ENCODE data around the gene GPRC5D. TPM values are rescaled to one million over a fixed set of nuclear protein-coding genes. Genes with fewer than 3 reads are reported as not detected.

Gene GPRC5D
- total RNA-seq, 1 donor: not detected

DNA sequence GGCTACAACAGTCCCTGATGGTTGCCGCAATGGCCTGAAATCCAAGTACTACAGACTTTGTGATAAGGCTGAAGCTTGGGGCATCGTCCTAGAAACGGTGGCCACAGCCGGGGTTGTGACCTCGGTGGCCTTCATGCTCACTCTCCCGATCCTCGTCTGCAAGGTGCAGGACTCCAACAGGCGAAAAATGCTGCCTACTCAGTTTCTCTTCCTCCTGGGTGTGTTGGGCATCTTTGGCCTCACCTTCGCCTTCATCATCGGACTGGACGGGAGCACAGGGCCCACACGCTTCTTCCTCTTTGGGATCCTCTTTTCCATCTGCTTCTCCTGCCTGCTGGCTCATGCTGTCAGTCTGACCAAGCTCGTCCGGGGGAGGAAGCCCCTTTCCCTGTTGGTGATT is 43.7 kb downstream of the GPRC5D start:
- TF ChIP-seq, protein P1, sequence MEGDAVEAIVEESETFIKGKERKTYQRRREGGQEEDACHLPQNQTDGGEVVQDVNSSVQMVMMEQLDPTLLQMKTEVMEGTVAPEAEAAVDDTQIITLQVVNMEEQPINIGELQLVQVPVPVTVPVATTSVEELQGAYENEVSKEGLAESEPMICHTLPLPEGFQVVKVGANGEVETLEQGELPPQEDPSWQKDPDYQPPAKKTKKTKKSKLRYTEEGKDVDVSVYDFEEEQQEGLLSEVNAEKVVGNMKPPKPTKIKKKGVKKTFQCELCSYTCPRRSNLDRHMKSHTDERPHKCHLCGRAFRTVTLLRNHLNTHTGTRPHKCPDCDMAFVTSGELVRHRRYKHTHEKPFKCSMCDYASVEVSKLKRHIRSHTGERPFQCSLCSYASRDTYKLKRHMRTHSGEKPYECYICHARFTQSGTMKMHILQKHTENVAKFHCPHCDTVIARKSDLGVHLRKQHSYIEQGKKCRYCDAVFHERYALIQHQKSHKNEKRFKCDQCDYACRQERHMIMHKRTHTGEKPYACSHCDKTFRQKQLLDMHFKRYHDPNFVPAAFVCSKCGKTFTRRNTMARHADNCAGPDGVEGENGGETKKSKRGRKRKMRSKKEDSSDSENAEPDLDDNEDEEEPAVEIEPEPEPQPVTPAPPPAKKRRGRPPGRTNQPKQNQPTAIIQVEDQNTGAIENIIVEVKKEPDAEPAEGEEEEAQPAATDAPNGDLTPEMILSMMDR (IDR thresholded peaks at IDR 0.05; ENCODE audit: insufficient read depth, low read depth, low read length): no peak
- no peak for DNase-seq (ENCODE audit: low read depth)
- H3K4me3 ChIP-seq (ENCODE audit: low read depth, low read length): no peak overlapping the region

DNA sequence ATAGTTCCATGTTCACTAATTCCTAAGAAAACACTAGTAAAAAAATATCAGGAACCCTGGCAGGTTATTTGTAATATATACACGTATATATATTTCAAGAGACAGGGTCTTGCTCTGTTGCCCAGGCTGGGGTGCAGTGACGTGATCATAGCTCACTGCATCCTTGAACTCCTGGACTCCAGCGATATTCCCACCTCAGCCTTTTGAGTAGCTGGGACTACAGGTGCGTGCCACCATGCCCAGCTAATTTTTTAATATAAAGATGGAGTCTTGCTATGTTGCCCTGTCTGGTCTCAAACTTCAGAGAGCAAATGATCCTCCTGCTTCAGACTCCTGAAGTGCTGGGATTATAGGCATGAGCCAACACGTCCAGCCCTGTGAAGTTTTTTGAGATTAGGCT is 44.4 kb downstream of the GPRC5D start:
- TF ChIP-seq, protein P1 (IDR thresholded peaks at IDR 0.05; ENCODE audit: insufficient read depth, low read depth, low read length): no peak
- no peak for DNase-seq (ENCODE audit: low read depth)

DNA sequence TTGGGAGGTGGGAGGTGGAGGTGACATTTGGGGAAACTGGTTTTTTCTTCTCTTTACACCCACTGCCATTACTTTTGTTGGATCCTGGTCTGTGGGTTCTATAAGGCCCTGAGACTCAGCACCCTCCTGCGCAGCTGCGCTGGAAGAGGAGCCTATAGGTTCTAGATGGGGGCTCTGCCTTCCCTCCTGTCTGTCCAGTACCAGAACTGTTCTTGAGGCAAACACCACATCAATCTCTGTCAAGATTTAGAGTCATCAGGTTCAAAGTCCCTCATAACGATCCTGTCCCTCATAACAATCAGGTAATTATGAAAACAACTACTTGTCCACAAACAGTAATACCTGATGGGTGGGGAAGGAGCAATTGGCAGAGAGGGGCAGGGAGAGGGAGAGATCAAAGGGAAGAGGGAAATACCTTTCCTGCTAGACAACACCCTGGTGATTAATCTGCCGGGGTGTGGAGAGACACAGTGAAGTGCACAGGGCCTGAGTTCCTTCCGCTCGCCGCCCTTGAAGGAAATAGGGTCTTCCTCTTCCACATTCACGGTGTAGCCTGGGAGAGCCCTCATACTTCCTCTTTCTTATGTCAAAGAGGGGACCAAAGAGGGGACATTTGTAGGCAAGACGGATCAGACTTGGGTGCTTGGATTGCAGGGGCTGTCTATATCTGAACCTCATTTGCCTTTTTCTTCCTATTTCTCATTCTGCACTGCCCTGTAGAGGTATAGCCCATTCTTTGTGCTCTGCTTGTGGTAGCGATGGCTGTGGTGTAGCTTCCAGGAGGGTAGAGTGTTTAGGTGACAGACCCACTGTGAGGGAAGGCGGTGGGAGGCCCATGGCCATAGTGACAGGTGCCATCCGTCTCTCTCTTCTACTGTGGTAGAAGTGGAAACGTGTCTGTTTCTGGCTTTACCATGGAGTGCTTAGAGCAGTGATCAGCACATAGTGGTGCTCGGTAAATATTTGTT is 48.0 kb downstream of the GPRC5D start:
- TF ChIP-seq, protein P1 (IDR thresholded peaks at IDR 0.05; ENCODE audit: insufficient read depth, low read depth, low read length): no peak
- no peak for DNase-seq (ENCODE audit: low read depth)
- H3K4me3 ChIP-seq (ENCODE audit: low read depth, low read length): no peak overlapping the region

More for the DNA sequence above, 44.4 kb downstream of the GPRC5D start:
- H3K4me3 ChIP-seq (ENCODE audit: low read depth, low read length): no peak overlapping the region

- H3K4me3 ChIP-seq (ENCODE audit: low read depth, low read length): peak overlapping the region; percentile 22
- DNase-seq (ENCODE audit: low read depth): peak; percentile 90
- TF ChIP-seq, protein P1 (IDR thresholded peaks at IDR 0.05; ENCODE audit: insufficient read depth, low read depth, low read length): no peak
Measured at GRCh38 chr12:12902036-12902435, 49.9 kb downstream of the GPRC5D start.

- H3K4me3 ChIP-seq (ENCODE audit: low read depth, low read length): peak overlapping the region; percentile 22
- DNase-seq (ENCODE audit: low read depth): peak; percentile 99
- TF ChIP-seq, protein P1 (IDR thresholded peaks at IDR 0.05; ENCODE audit: insufficient read depth, low read depth, low read length): no peak
Measured at GRCh38 chr12:12901158-12901791, 50.7 kb downstream of the GPRC5D start.

DNA sequence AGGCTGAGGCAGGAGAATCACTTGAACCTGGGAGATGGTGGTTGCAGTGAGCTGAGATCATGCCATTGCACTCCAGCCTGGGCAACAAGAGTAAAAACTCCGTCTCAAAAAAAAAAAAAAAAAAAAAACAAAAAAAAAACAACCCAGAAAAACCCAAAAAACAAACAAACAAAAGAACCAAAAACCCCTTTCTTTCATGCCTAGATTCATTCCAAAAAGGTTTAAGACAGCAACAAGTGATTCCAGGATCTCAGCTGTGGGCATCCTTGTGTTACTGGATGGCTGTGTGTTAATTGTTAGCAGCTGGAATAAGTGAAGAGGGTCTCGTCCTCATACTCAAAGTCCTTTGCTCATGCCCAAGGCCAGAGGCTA is 51.2 kb downstream of the GPRC5D start:
- no peak for DNase-seq (ENCODE audit: low read depth)
- H3K4me3 ChIP-seq (ENCODE audit: low read depth, low read length): peak overlapping the region; percentile 22
- TF ChIP-seq, protein P1 (IDR thresholded peaks at IDR 0.05; ENCODE audit: insufficient read depth, low read depth, low read length): no peak
